CD8-positive, alpha-beta memory T cell (primary cell): ENCODE results near the gene KIRREL1. TPM values are rescaled to one million over a fixed set of nuclear protein-coding genes. Genes with fewer than 3 reads are reported as not detected.

ENCODE experiments used
- CTCF ChIA-PET: fragments of 350-600 bp; sonication (Branson Sonifier 250); formaldehyde crosslinking; loops from one replicate; lab custom pipeline; 2021; ENCODE audit warnings: antibody characterized with exemption; lab: Charles Lee
- POLR2A ChIA-PET: fragments of 350-600 bp; sonication (Branson Sonifier 250); formaldehyde crosslinking; loops from one replicate; lab custom pipeline; 2021; ENCODE audit warnings: antibody characterized with exemption; lab: Charles Lee
- DNase-seq, 5 donors: peaks; one replicate each; pipeline versions ENCODE4 v3.0.0 to v3.0.0-alpha.2; 2020 to 2022; ENCODE audit warnings: mixed read lengths in 1 of 5
- H3K27ac ChIP-seq: one replicate; pipeline ENCODE4 v1.7.0; 2013; ENCODE audit warnings: low read depth, mild to moderate bottlenecking, low read length, moderate library complexity
- H3K27me3 ChIP-seq: 2 replicates; pipeline ENCODE4 v1.7.0; 2013; ENCODE audit warnings: low read length, mild to moderate bottlenecking; ENCODE audit not compliant: insufficient read depth, poor library complexity, severe bottlenecking
- H3K36me3 ChIP-seq: 2 replicates; pipeline ENCODE4 v1.7.0; 2013; ENCODE audit warnings: mild to moderate bottlenecking, low read length, moderate library complexity; ENCODE audit not compliant: insufficient read depth
- H3K4me1 ChIP-seq: 2 replicates; pipeline ENCODE4 v1.7.0; 2013; ENCODE audit warnings: mild to moderate bottlenecking, low read length, moderate library complexity; ENCODE audit not compliant: insufficient read depth
- H3K4me3 ChIP-seq: 2 replicates; pipeline ENCODE4 v1.7.0; 2013; ENCODE audit warnings: mild to moderate bottlenecking, low read length
- H3K9me3 ChIP-seq: 2 replicates; pipeline ENCODE4 v1.7.0; 2013; ENCODE audit warnings: mild to moderate bottlenecking, low read length
- H3K27ac Mint-ChIP-seq, 8 donors: one replicate each; pipeline ENCODE4 v1.8.0; 2020 to 2021; ENCODE audit warnings: mixed read lengths in 8 of 8, mild to moderate bottlenecking in 6 of 8, inconsistent platforms in 3 of 8, moderate library complexity in 3 of 8
- H3K27me3 Mint-ChIP-seq, 2 donors: one replicate each; pipeline ENCODE4 v1.8.0; 2020 to 2021; ENCODE audit warnings: mixed read lengths in 2 of 2, mild to moderate bottlenecking in 1 of 2, moderate library complexity in 1 of 2
- H3K36me3 Mint-ChIP-seq, 3 donors: one replicate each; pipeline ENCODE4 v1.8.0; 2020 to 2021; ENCODE audit warnings: mixed read lengths in 3 of 3, inconsistent platforms in 1 of 3, mild to moderate bottlenecking in 1 of 3
- H3K4me1 Mint-ChIP-seq, 3 donors: one replicate each; pipeline ENCODE4 v1.8.0; 2020 to 2021; ENCODE audit warnings: mixed read lengths in 3 of 3, inconsistent platforms in 1 of 3, mild to moderate bottlenecking in 1 of 3
- H3K4me3 Mint-ChIP-seq, 7 donors: one replicate each; pipeline ENCODE4 v1.8.0; 2020 to 2021; ENCODE audit warnings: mixed read lengths in 7 of 7, mild to moderate bottlenecking in 6 of 7, moderate library complexity in 4 of 7, inconsistent platforms in 2 of 7
- H3K9me3 Mint-ChIP-seq, 5 donors: one replicate each; pipeline ENCODE4 v1.8.0; 2020 to 2022; ENCODE audit warnings: mixed read lengths in 5 of 5, mild to moderate bottlenecking in 3 of 5, moderate library complexity in 2 of 5, inconsistent platforms in 1 of 5
- polyA plus RNA-seq: library from polyadenylated mRNA; unstranded; fragments of 300-500 nt; fragmentation: Illumina TruSeq; gene quantifications from one replicate; pipeline ENCODE4 v1.2.3, GENCODE V29; 2021
- total RNA-seq, 2 experiments: library from RNA; stranded (reverse); gene quantifications; one replicate each; pipeline ENCODE4 v1.2.3, GENCODE V29; 2021

KIRREL1 gene
- total and polyA plus RNA-seq, 3 experiments from 2014 or later: 0.04 TPM; not detected in 2

DNA sequence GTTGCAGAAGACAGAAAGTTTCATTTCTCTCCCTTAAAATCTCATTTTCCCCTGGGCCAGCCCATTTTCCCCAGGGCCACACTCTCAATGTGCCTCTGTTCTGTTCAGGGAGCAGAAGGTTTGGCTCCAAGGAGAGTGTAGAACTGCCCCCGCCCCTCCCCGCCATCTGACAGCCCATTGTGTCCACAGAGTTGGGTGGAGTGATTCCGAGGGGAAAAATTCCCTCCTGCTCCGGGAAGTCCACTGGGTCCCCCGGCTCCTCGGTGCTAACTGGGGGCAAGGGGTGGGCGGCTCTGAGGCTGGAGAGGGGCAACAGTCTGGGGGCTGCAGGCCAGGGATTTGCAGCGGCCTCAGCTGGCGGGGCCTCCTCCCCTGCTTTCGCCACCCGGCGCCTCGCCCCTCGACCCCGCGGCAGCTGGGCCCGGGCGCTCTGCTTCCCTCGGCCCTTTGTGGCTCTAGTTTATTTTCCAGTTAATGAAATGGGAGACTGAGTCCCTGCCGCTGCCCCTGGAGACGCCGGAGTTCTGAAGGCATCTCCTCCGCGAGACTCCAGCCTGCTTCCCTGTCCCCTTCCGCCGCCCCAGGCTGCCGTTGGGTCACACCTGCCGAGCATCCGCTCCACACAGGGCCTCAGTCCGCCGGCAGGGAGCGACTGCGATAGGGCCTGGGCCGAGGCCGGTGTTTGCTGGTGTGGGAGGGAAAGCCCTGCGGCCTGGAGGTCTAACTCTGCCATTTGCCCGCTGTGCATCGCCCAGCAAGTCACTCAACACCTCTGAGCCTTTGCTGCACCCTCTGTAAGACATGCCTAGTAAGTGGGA, 14.7 kb upstream of the KIRREL1 start:
- no peaks in the 10 kb centered on the region for H3K9me3 ChIP-seq
- no peaks in the 10 kb centered on the region for H3K27me3 ChIP-seq
- H3K4me1 ChIP-seq: no peaks in the 10 kb centered on the region
- DNase-seq: no peak
- peaks cover 0 to 2% (median 0%) of the 10 kb centered on the region in 5 donors for H3K9me3 Mint-ChIP-seq
- ChIA-PET POLR2A (no interaction called here), CTCF (no interaction called here)
- H3K4me3 Mint-ChIP-seq: no peak overlapping the region
- no peaks in the 10 kb centered on the region for H3K36me3 Mint-ChIP-seq
- H3K27ac ChIP-seq: no peak overlapping the region
- H3K27ac Mint-ChIP-seq: no peak overlapping the region
- H3K4me3 ChIP-seq: no peak overlapping the region
- H3K4me1 Mint-ChIP-seq: no peaks in the 10 kb centered on the region
- no peaks in the 10 kb centered on the region for H3K36me3 ChIP-seq
- peaks cover 16 to 34% of the 10 kb centered on the region in 2 donors for H3K27me3 Mint-ChIP-seq

DNA sequence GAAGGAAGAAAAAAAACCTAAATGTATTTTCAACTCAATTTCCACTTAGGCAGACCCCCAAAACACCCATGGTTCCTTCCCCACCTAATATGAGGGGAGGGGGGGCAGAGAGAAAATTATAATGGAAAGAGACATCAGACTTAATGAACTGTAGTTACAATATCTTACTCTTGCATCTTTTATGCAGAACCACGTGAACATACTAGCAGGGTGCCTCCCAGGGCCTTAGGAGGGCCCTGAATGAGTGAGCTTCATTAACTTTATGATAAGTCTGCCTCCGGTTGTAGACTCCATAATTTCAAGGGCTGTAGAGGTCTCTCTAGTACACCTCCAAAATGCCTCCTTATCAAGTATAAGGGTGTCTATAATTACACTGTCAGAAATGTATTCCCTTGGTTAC, 11.3 kb upstream of the KIRREL1 start:
- CTCF ChIA-PET: no interaction called here
- Mint-ChIP-seq H3K27me3 (peaks cover 16 to 32% of the 10 kb centered on the region in 2 donors), H3K4me1 (no peaks in the 10 kb centered on the region), H3K4me3 (no peak overlapping the region), H3K9me3 (peaks cover 0 to 2% (median 0%) of the 10 kb centered on the region in 5 donors), H3K36me3 (no peaks in the 10 kb centered on the region), H3K27ac (no peak overlapping the region)
- DNase-seq: no peak
- POLR2A ChIA-PET: no interaction called here
- Histone ChIP-seq H3K27me3 (no peaks in the 10 kb centered on the region), H3K27ac (no peak overlapping the region), H3K9me3 (no peaks in the 10 kb centered on the region), H3K4me1 (no peaks in the 10 kb centered on the region), H3K36me3 (no peaks in the 10 kb centered on the region), H3K4me3 (no peak overlapping the region)

DNA sequence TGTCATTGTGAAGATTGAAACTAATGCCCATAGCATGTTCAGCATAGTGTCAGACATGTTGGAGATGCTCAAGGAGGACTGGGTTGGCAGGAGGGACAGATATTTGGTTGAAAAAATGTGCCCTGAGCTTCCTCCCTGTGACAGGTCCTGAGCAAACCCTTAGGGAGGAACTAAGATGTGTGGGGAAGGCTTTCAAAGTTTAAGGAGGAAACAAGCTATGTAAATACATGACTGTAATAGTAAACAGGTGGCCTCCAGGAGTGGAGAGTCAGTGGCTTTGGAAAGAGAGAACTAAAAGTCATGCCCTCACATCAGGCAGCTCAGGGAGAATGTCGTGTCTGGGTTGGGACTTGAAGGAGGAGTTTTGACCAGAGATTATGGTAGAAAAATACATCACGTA, 9.7 kb upstream of the KIRREL1 start:
- no peak for DNase-seq
- no peaks in the 10 kb centered on the region for H3K36me3 Mint-ChIP-seq
- no peaks in the 10 kb centered on the region for H3K36me3 ChIP-seq
- no peak overlapping the region for H3K4me3 ChIP-seq
- H3K27me3 ChIP-seq: no peaks in the 10 kb centered on the region
- H3K4me3 Mint-ChIP-seq: no peak overlapping the region
- CTCF ChIA-PET: interaction anchor here (1.0 to 1.1 kb wide), 2 partner anchors 8 to 10 kb away, joined by 3 read pairs; partner anchors contain the start of gene KIRREL1
- no peaks in the 10 kb centered on the region for H3K9me3 ChIP-seq
- POLR2A ChIA-PET: no interaction called here
- no peak overlapping the region for H3K27ac Mint-ChIP-seq
- H3K4me1 ChIP-seq: no peaks in the 10 kb centered on the region
- H3K27me3 Mint-ChIP-seq: peaks cover 14 to 31% of the 10 kb centered on the region in 2 donors
- H3K4me1 Mint-ChIP-seq: no peaks in the 10 kb centered on the region
- no peak overlapping the region for H3K27ac ChIP-seq
- peaks cover 0 to 2% (median 0%) of the 10 kb centered on the region in 5 donors for H3K9me3 Mint-ChIP-seq

DNA sequence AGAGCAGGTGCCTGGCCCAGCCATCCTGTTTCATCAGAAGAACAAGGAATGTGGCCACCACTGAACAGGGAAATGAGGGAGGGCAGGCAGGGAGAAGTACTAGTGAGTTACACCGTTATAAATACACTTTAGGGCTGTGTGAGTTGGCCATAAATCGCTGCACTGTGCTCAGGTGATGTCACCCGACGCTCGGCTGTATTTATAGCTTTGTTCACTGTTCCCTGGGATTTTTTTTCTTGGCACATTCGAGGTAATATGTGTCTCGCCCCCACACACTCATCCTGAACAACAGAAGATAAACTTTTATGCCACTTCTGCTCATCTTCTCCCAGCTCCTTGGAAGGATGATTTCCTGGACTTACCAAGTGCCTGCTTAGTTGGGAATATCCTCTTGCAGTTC, 9.0 kb upstream of the KIRREL1 start:
- H3K4me3 Mint-ChIP-seq: no peak overlapping the region
- H3K27me3 ChIP-seq: no peaks in the 10 kb centered on the region
- peak overlapping the region in 1 of 8 donors; percentile 50 for H3K27ac Mint-ChIP-seq
- no peaks in the 10 kb centered on the region for H3K9me3 Mint-ChIP-seq
- no peaks in the 10 kb centered on the region for H3K9me3 ChIP-seq
- H3K27ac ChIP-seq: no peak overlapping the region
- CTCF ChIA-PET: no interaction called here
- H3K36me3 ChIP-seq: no peaks in the 10 kb centered on the region
- H3K4me1 ChIP-seq: no peaks in the 10 kb centered on the region
- DNase-seq: no peak
- no peaks in the 10 kb centered on the region for H3K36me3 Mint-ChIP-seq
- no peak overlapping the region for H3K4me3 ChIP-seq
- H3K27me3 Mint-ChIP-seq: peaks cover 11 to 31% of the 10 kb centered on the region in 2 donors
- H3K4me1 Mint-ChIP-seq: no peaks in the 10 kb centered on the region
- POLR2A ChIA-PET: no interaction called here

DNA sequence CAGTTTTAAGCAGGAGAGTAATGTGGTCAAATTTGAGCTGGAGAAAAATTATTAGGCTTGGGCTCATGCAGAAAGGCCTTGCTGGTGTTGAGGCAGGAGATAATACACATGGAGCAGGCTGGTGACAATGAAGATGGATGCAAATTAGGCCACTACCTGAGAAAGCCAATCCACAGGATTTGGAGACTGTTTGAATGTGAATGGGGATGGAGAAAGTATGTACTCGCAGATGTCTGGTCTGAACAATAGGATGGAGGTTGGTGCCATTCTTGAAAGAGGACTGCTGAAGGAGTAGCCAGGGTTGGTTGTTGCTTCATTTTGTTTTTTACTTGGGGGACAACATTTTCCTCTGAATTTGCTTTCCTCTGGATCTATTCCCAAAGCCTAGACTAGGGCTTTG, 8.0 kb upstream of the KIRREL1 start:
- H3K4me1 Mint-ChIP-seq: no peaks in the 10 kb centered on the region
- no peak overlapping the region for H3K27ac ChIP-seq
- H3K36me3 Mint-ChIP-seq: no peaks in the 10 kb centered on the region
- ChIA-PET POLR2A (interaction anchor here (0.6 kb wide), 1 partner anchor 1147 kb away, joined by 6 read pairs; no protein-coding TSS in a partner anchor), CTCF (no interaction called here)
- no peak overlapping the region for H3K4me3 Mint-ChIP-seq
- no peaks in the 10 kb centered on the region for H3K4me1 ChIP-seq
- H3K27me3 ChIP-seq: no peaks in the 10 kb centered on the region
- H3K36me3 ChIP-seq: no peaks in the 10 kb centered on the region
- peaks cover 9 to 38% of the 10 kb centered on the region in 2 donors for H3K27me3 Mint-ChIP-seq
- DNase-seq: no peak
- no peak overlapping the region for H3K4me3 ChIP-seq
- H3K9me3 ChIP-seq: no peaks in the 10 kb centered on the region
- H3K9me3 Mint-ChIP-seq: no peaks in the 10 kb centered on the region
- H3K27ac Mint-ChIP-seq: no peak overlapping the region

DNA sequence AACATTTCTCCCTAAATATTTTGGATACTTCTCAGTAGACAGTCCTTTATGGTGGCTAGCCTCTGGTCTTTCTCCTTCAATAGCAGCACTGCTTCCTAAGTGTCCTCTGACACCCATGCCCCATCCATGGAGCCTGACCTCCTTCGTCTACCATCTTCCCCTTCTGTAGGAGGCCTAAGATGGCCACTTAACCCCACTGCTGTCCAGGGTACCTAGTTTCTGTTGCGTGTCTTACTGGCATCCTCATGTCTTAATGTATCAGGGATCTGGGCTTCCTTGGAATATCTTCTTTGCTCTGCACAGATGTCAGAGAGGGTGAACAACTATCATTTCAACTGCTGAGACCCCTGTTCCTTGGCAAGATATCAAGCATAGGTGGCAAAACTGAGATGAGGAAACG, 5.4 kb upstream of the KIRREL1 start:
- Histone ChIP-seq H3K4me1 (no peaks in the 10 kb centered on the region), H3K27ac (no peak overlapping the region), H3K36me3 (no peaks in the 10 kb centered on the region), H3K4me3 (no peak overlapping the region), H3K9me3 (no peaks in the 10 kb centered on the region), H3K27me3 (peaks cover 9% of the 10 kb centered on the region)
- H3K4me1 Mint-ChIP-seq: peaks cover 2 to 8% (median 4%) of the 10 kb centered on the region in 3 donors
- no peaks in the 10 kb centered on the region for H3K36me3 Mint-ChIP-seq
- no peak for DNase-seq
- H3K27me3 Mint-ChIP-seq: peaks cover 19 to 59% of the 10 kb centered on the region in 2 donors
- ChIA-PET POLR2A (no interaction called here), CTCF (interaction anchor here (0.7 kb wide), 1 partner anchor 1223 kb away, joined by 4 read pairs; no protein-coding TSS in a partner anchor)
- H3K9me3 Mint-ChIP-seq: no peaks in the 10 kb centered on the region
- no peak overlapping the region for H3K27ac Mint-ChIP-seq
- H3K4me3 Mint-ChIP-seq: no peak overlapping the region

DNA sequence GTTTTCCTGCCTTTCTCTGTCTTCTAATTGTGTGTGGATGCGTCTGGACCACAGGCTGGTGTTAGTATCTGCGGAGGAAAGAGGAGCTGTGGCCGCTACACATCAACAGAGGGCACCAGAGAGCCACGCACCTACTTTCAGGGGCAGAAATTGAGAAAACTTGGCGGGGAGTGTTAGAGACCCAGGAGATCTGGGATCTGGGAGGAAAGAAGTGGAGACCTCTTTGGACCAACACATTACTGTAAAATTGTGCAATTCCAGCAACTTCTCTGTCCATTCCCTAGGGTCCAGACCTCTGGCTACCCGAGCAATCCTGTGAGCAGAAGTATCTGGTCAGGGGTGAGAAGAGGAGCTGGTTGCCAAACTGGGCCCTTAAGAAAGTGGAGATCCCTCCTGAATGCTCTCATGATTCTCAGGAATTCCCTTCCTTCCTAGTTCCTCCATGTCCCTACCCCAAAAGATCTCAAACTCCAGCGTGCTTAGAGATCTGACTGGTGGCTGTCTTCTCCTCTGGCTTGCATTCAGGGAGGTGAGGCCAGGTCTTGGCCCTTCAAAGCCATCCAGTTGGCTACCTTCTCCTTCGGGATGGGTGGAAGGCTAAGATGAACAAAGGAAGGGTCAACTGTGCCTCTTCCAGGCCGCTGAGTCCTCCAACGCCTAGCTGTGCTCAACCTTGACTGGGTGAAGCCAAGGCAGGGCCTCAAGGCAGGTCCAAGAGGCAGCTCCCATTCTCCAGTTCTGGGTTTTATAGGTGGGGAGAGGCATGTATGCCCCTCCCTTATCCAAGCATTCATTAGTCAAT, 1.2 kb upstream of the KIRREL1 start:
- Histone ChIP-seq H3K4me3 (no peak overlapping the region), H3K9me3 (no peaks in the 10 kb centered on the region), H3K27ac (no peak overlapping the region), H3K4me1 (no peaks in the 10 kb centered on the region), H3K36me3 (no peaks in the 10 kb centered on the region), H3K27me3 (peaks cover 15% of the 10 kb centered on the region)
- Mint-ChIP-seq H3K9me3 (no peaks in the 10 kb centered on the region), H3K4me3 (peak overlapping the region in 2 of 7 donors; percentile 1 to 9), H3K4me1 (peaks cover 6 to 16% (median 13%) of the 10 kb centered on the region in 3 donors), H3K27ac (peak overlapping the region in 1 of 8 donors; percentile 2), H3K27me3 (peaks cover 30 to 64% of the 10 kb centered on the region in 2 donors), H3K36me3 (no peaks in the 10 kb centered on the region)
- ChIA-PET POLR2A (interaction anchor here (0.6 kb wide), 1 partner anchor 992 kb away, joined by 3 read pairs; no protein-coding TSS in a partner anchor), CTCF (interaction anchor here (0.9 to 1.6 kb wide), 6 partner anchors 9 to 1097 kb away, joined by 3 to 4 read pairs (median 3); no protein-coding TSS in a partner anchor)
- DNase-seq: peak in 3 of 5 donors; percentile 1 to 8 (median 8)

DNA sequence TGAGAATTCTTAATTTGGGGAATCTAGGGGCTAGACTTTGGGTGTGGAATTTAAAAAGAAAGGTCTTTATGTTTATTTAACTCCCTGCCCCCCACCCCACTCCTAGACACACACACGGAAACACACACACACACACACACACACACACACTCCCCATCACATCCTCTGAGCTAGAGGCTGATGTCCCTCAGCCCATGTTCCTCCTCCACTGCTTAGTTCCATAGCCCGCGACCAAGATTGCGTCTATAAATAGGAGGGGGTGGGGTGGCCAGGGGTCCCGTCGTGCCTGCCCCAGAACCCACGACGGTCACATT, 655 bp upstream of the KIRREL1 start:
- no peak for DNase-seq
- CTCF ChIA-PET: interaction anchor here (0.9 to 1.3 kb wide), 3 partner anchors 9 to 132 kb away, joined by 3 to 4 read pairs (median 3); no protein-coding TSS in a partner anchor

More for the DNA sequence above, 655 bp upstream of the KIRREL1 start:
- H3K27me3 ChIP-seq: peaks cover 15% of the 10 kb centered on the region
- POLR2A ChIA-PET: no interaction called here
- H3K27ac ChIP-seq: no peak overlapping the region
- Mint-ChIP-seq H3K36me3 (no peaks in the 10 kb centered on the region), H3K9me3 (no peaks in the 10 kb centered on the region), H3K27me3 (peaks cover 32 to 67% of the 10 kb centered on the region in 2 donors), H3K4me3 (peak overlapping the region in 4 of 7 donors; percentile 37 to 58 (median 38)), H3K4me1 (peaks cover 6 to 16% (median 13%) of the 10 kb centered on the region in 3 donors), H3K27ac (no peak overlapping the region)
- H3K4me3 ChIP-seq: no peak overlapping the region
- no peaks in the 10 kb centered on the region for H3K9me3 ChIP-seq
- H3K36me3 ChIP-seq: no peaks in the 10 kb centered on the region
- no peaks in the 10 kb centered on the region for H3K4me1 ChIP-seq
